H1 (cell line): ENCODE measurements around the gene NR3C2. TPM values are rescaled to one million over a fixed set of nuclear protein-coding genes. Genes with fewer than 3 reads are reported as not detected.

Source experiments
- CTCF ChIA-PET: fragments of 300-600 bp; sonication (Branson Sonifier 250); formaldehyde crosslinking; loops from one replicate; lab custom pipeline; 2021; ENCODE audit not compliant: partially characterized antibody; lab: Charles Lee
- POLR2A ChIA-PET: fragments of 300-600 bp; sonication (Branson Sonifier 250); formaldehyde crosslinking; loops from one replicate; lab custom pipeline; 2021; ENCODE audit warnings: inconsistent platforms; ENCODE audit not compliant: partially characterized antibody; lab: Charles Lee
- DNase-seq, 2 experiments: peaks; one replicate each; pipeline versions ENCODE4 v3.0.0 to v3.0.0-alpha.2; 2010 to 2022; ENCODE audit warnings: low spot score in 2 of 2, low read depth in 1 of 2, mixed read lengths in 1 of 2
- FAIRE-seq: peaks from 2 replicates; lab custom pipeline; 2011; peaks lifted over from hg19 to GRCh38; lab: Jason Lieb, UNC
- H2AFZ ChIP-seq: 2 replicates; pipeline ENCODE4 v1.8.1; 2012; ENCODE audit warnings: low read length, inconsistent platforms
- H2AK5ac ChIP-seq: 2 replicates; pipeline ENCODE4 v1.6.1; 2013; ENCODE audit warnings: low read depth, low read length
- H2BK120ac ChIP-seq: replicated peaks from 2 replicates; pipeline ENCODE3; 2013; ENCODE audit warnings: low read depth, low read length, inconsistent platforms
- H2BK12ac ChIP-seq: 2 replicates; pipeline ENCODE4 v1.6.1; 2013; ENCODE audit warnings: low read depth, low read length
- H2BK15ac ChIP-seq: 2 replicates; pipeline ENCODE4 v1.6.1; 2013; ENCODE audit warnings: low read length
- H2BK20ac ChIP-seq: 2 replicates; pipeline ENCODE4 v1.6.1; 2013; ENCODE audit warnings: low read length
- H2BK5ac ChIP-seq: 2 replicates; pipeline ENCODE4 v1.6.1; 2013; ENCODE audit warnings: low read depth, low read length
- H3K14ac ChIP-seq: 2 replicates; pipeline ENCODE4 v1.6.1; 2013; ENCODE audit warnings: inconsistent platforms; ENCODE audit not compliant: insufficient read length
- H3K18ac ChIP-seq: 2 replicates; pipeline ENCODE4 v1.6.1; 2013; ENCODE audit warnings: low read length; ENCODE audit errors: extremely low read depth
- H3K23ac ChIP-seq: 2 replicates; pipeline ENCODE4 v1.6.1; 2013; ENCODE audit warnings: inconsistent platforms; ENCODE audit not compliant: insufficient read length
- H3K23me2 ChIP-seq: 2 replicates; pipeline ENCODE4 v1.6.1; 2013; ENCODE audit warnings: low read depth, low read length
- H3K27ac ChIP-seq: 2 replicates; pipeline ENCODE4 v1.6.1; 2011; ENCODE audit warnings: low read depth, low read length, inconsistent platforms
- H3K27me3 ChIP-seq, 4 experiments: replicated peaks in 1 of 4; 1 replicate in 1 of 4; 2 replicates in 3 of 4; pipeline versions ENCODE4 v1.6.1 to v1.8.1; 2011 to 2013; ENCODE audit warnings: low read length in 3 of 4, mild to moderate bottlenecking in 3 of 4, inconsistent platforms in 2 of 4, mixed read lengths in 2 of 4, moderate library complexity in 1 of 4; ENCODE audit not compliant: control insufficient read depth in 3 of 4, insufficient read depth in 3 of 4; ENCODE audit errors: extremely low read depth in 1 of 4
- H3K36me3 ChIP-seq, 4 experiments: 2 replicates each; pipeline versions ENCODE4 v1.6.1 to v1.8.1; 2011 to 2013; ENCODE audit warnings: mild to moderate bottlenecking in 4 of 4, low read length in 3 of 4, moderate library complexity in 2 of 4, control low read depth in 1 of 4, inconsistent platforms in 1 of 4; ENCODE audit not compliant: insufficient read depth in 4 of 4, control insufficient read depth in 2 of 4
- H3K4ac ChIP-seq: replicated peaks from 2 replicates; pipeline ENCODE3; 2013; ENCODE audit warnings: low read length, low read depth, mixed read lengths, inconsistent platforms; ENCODE audit not compliant: insufficient read length
- H3K4me1 ChIP-seq, 4 experiments: replicated peaks in 1 of 4; 1 replicate in 1 of 4; 2 replicates in 3 of 4; pipeline versions ENCODE4 v1.6.1 to v1.8.1; 2011 to 2013; ENCODE audit warnings: low read length in 3 of 4, inconsistent platforms in 2 of 4, mixed read lengths in 1 of 4; ENCODE audit not compliant: insufficient read depth in 4 of 4, control insufficient read depth in 3 of 4
- H3K4me2 ChIP-seq, 2 experiments: 2 replicates each; pipeline versions ENCODE4 v1.6.1 to v1.8.1; 2011 to 2013; ENCODE audit warnings: low read depth in 2 of 2, low read length in 2 of 2, control low read depth in 1 of 2, inconsistent platforms in 1 of 2, mild to moderate bottlenecking in 1 of 2; ENCODE audit not compliant: insufficient read depth in 1 of 2
- H3K4me3 ChIP-seq, 4 experiments: fragments of 200-600, 300-600 bp in 1 of 4; sonication (generic), shearing (Covaris generic), sonication (Bioruptor Twin) in 1 of 4; 2 replicates each; pipeline versions ENCODE4 v1.5.1 to v1.8.1; 2011 to 2016; ENCODE audit warnings: low read length in 4 of 4, low read depth in 3 of 4, control low read depth in 2 of 4, inconsistent platforms in 2 of 4, mild to moderate bottlenecking in 2 of 4, mixed read lengths in 1 of 4, moderate library complexity in 1 of 4; ENCODE audit not compliant: insufficient read depth in 2 of 4; ENCODE audit errors: extremely low read depth in 1 of 4
- H3K56ac ChIP-seq: replicated peaks from 2 replicates; pipeline ENCODE3; 2013; ENCODE audit warnings: low read depth, mild to moderate bottlenecking, mixed read lengths, low read length, inconsistent platforms; ENCODE audit not compliant: insufficient read length
- H3K79me1 ChIP-seq: 2 replicates; pipeline ENCODE4 v1.6.1; 2013; ENCODE audit warnings: low read depth, low read length, control low read depth
- H3K79me2 ChIP-seq, 2 experiments: 2 replicates each; pipeline versions ENCODE4 v1.6.1 to v1.8.1; 2012 to 2013; ENCODE audit warnings: low read length in 2 of 2, mild to moderate bottlenecking in 2 of 2, inconsistent platforms in 1 of 2; ENCODE audit not compliant: insufficient read depth in 2 of 2, control insufficient read depth in 1 of 2
- H3K9ac ChIP-seq, 4 experiments: replicated peaks in 1 of 4; 1 replicate in 1 of 4; 2 replicates in 3 of 4; pipeline versions ENCODE4 v1.6.1 to v1.8.1; 2011 to 2013; ENCODE audit warnings: low read depth in 3 of 4, low read length in 3 of 4, control low read depth in 2 of 4, mild to moderate bottlenecking in 2 of 4, moderate library complexity in 2 of 4, inconsistent platforms in 1 of 4; ENCODE audit errors: extremely low read depth in 1 of 4
- H3K9me3 ChIP-seq, 2 experiments: 2 replicates each; pipeline versions ENCODE4 v1.6.1 to v1.8.1; 2012 to 2013; ENCODE audit warnings: mild to moderate bottlenecking in 2 of 2, moderate library complexity in 2 of 2, control low read depth in 1 of 2, inconsistent platforms in 1 of 2, low read depth in 1 of 2, low read length in 1 of 2, mixed read lengths in 1 of 2; ENCODE audit not compliant: insufficient read depth in 2 of 2
- H4K20me1 ChIP-seq, 2 experiments: replicated peaks in 1 of 2; 2 replicates each; pipeline versions ENCODE3 to v1.8.1; 2011 to 2013; ENCODE audit warnings: inconsistent platforms in 2 of 2, low read length in 2 of 2, mild to moderate bottlenecking in 1 of 2; ENCODE audit not compliant: insufficient read depth in 2 of 2, control insufficient read depth in 1 of 2
- H4K5ac ChIP-seq: 2 replicates; pipeline ENCODE4 v1.6.1; 2013; ENCODE audit warnings: low read length, low read depth, mixed read lengths, inconsistent platforms; ENCODE audit not compliant: insufficient read length
- H4K8ac ChIP-seq: 2 replicates; pipeline ENCODE4 v1.8.0; 2013; ENCODE audit warnings: mild to moderate bottlenecking, moderate library complexity, low read length, inconsistent platforms; ENCODE audit not compliant: insufficient read depth; ENCODE audit errors: extremely low read depth
- H4K91ac ChIP-seq: replicated peaks from 2 replicates; pipeline ENCODE3; 2013; ENCODE audit warnings: low read length, mixed read lengths, inconsistent platforms; ENCODE audit not compliant: insufficient read length
- ASH2L ChIP-seq: fragments of 200-600, 300-600 bp; sonication (generic); IDR thresholded peaks from one replicate; pipeline ENCODE4 v1.7.1; 2017; ENCODE audit warnings: low read length
- BACH1 ChIP-seq: IDR thresholded peaks from 2 replicates; pipeline ENCODE4 v1.6.1; 2012; ENCODE audit warnings: low read length, improper control_type of control experiment
- CHD2 ChIP-seq: IDR thresholded peaks from 2 replicates; pipeline ENCODE4 v1.6.1; 2012; ENCODE audit warnings: low read length, improper control_type of control experiment
- EP300 ChIP-seq, 2 experiments: IDR thresholded peaks; 1 replicate in 1 of 2; 2 replicates in 1 of 2; pipeline ENCODE4 v1.6.1; 2011 to 2012; ENCODE audit warnings: low read depth in 2 of 2, low read length in 2 of 2, mild to moderate bottlenecking in 2 of 2, borderline replicate concordance in 1 of 2, inconsistent platforms in 1 of 2, moderate library complexity in 1 of 2
- HDAC2 ChIP-seq, 2 experiments: fragments of 300-600 bp in 1 of 2; sonication (generic) in 1 of 2; IDR thresholded peaks; 2 replicates each; pipeline ENCODE4 v1.6.1; 2011 to 2012; ENCODE audit warnings: low read depth in 2 of 2, low read length in 2 of 2, mild to moderate bottlenecking in 2 of 2, moderate library complexity in 2 of 2, borderline replicate concordance in 1 of 2, inconsistent platforms in 1 of 2
- KDM1A ChIP-seq: fragments of 200-600, 300-600 bp; sonication (generic); IDR thresholded peaks from 2 replicates; pipeline ENCODE4 v1.7.1; 2016; ENCODE audit warnings: mild to moderate bottlenecking, low read length, borderline replicate concordance
- KDM5A ChIP-seq: fragments of 200-600 bp; IDR thresholded peaks from 2 replicates; pipeline ENCODE4 v1.7.1; 2012; ENCODE audit warnings: mild to moderate bottlenecking, low read length, inconsistent platforms, mixed read lengths
- MAFK ChIP-seq: IDR thresholded peaks from 2 replicates; pipeline ENCODE4 v1.6.1; 2012; ENCODE audit warnings: low read depth, mild to moderate bottlenecking, improper control_type of control experiment, low read length
- NRF1 ChIP-seq: IDR thresholded peaks from 2 replicates; pipeline ENCODE4 v1.6.1; 2011; ENCODE audit warnings: mild to moderate bottlenecking, low read depth, low read length, improper control_type of control experiment
- SP2 ChIP-seq: IDR thresholded peaks from 2 replicates; pipeline ENCODE4 v1.6.1; 2012; ENCODE audit warnings: mild to moderate bottlenecking, low read length, inconsistent platforms
- TBP ChIP-seq: IDR thresholded peaks from 2 replicates; pipeline ENCODE4 v1.6.1; 2011; ENCODE audit warnings: low read depth, low read length, improper control_type of control experiment
- whole genome bisulfite sequencing, 2 experiments: shearing (Covaris generic) in 1 of 2; methylation state at CpG; one replicate each; pipeline versions ENCODE4 v1.1.6 to v1.1.7; 2013 to 2015; ENCODE audit warnings: low lambda C conversion rate in 2 of 2, mixed read lengths in 2 of 2, inconsistent platforms in 1 of 2, low coverage in 1 of 2, missing lambda C conversion rate in 1 of 2; ENCODE audit not compliant: insufficient replicate concordance in 2 of 2, insufficient coverage in 1 of 2, insufficient read length in 1 of 2; ENCODE audit errors: extremely low coverage in 1 of 2, missing lambda C conversion rate in 1 of 2; 5-methylcytosine and 5-hydroxymethylcytosine counted together
- polyA plus RNA-seq, 7 experiments: library from polyadenylated mRNA; depleted of rRNA in 3 of 7; stranded (reverse) in 5 of 7; unstranded in 2 of 7; fragments of >200 nt in 5 of 7; fragments of 200-250 nt in 2 of 7; gene quantifications; 1 replicate in 5 of 7; 2 replicates in 1 of 7; 4 replicates in 1 of 7; pipeline versions ENCODE4 v1.2.1 to v1.2.3, GENCODE V29; 2011 to 2013; ENCODE audit warnings: missing spikeins in 2 of 7, mixed read lengths in 2 of 7
- total RNA-seq: library from RNA; stranded (reverse); fragmentation: NEBNext Ultra II Directional; extraction: Animal tissue kit (Norgen Biotek cat#: 25700); gene quantifications from 2 replicates; pipeline ENCODE4 v1.2.1, GENCODE V29; 2021
- TF ChIP-seq, protein P1 (sequence below): IDR thresholded peaks from 2 replicates; pipeline ENCODE4 v1.6.1; 2012; ENCODE audit warnings: low read length, inconsistent platforms

The NR3C2 gene
- total and polyA plus RNA-seq, 2 of the 8 experiments (the other 6 are each of a cell fraction or from before 2014, with no cell fraction given), result 0.80 to 3.9 TPM

- Histone ChIP-seq H2BK12ac (no peak overlapping the region), H2BK15ac (no peak overlapping the region), H3K4me3 (no peak overlapping the region), H3K56ac (no peak overlapping the region), H3K27ac (no peak overlapping the region), H2AK5ac (no peak overlapping the region), H3K4me2 (no peak overlapping the region), H3K4ac (no peak overlapping the region), H3K23ac (no peak overlapping the region), H3K18ac (no peak overlapping the region), H3K9ac (no peak overlapping the region), H4K8ac (no peak overlapping the region), H3K36me3 (no peaks in the 10 kb centered on the region), H4K5ac (no peak overlapping the region), H3K27me3 (no peaks in the 10 kb centered on the region), H2BK120ac (no peak overlapping the region), H2BK20ac (no peak overlapping the region), H4K91ac (no peak overlapping the region), H3K4me1 (no peaks in the 10 kb centered on the region; a peak in 1 of 7 replicates), H3K79me1 (no peaks in the 10 kb centered on the region), H3K14ac (no peak overlapping the region), H3K79me2 (no peaks in the 10 kb centered on the region), H2AFZ (no peak overlapping the region), H4K20me1 (no peaks in the 10 kb centered on the region), H3K9me3 (no peaks in the 10 kb centered on the region), H3K23me2 (no peaks in the 10 kb centered on the region; the same call in 1 of the 2 replicates), H2BK5ac (no peak overlapping the region)
- ChIA-PET CTCF (no interaction called here), POLR2A (no interaction called here)
- DNase-seq, result no peak
- no peak for FAIRE-seq
- WGBS, 2 experiments, result 97% methylated on average over 4 of the region's 4 CpGs; no CpG with 5 or more reads in 1 of the 2 experiments
- no peak for TF ChIP-seq CHD2
- no peak for TF ChIP-seq KDM5A
- TF ChIP-seq BACH1, result no peak
- no peak for TF ChIP-seq NRF1
- no peak for TF ChIP-seq KDM1A
- TF ChIP-seq TBP, result no peak
- TF ChIP-seq, protein P1, sequence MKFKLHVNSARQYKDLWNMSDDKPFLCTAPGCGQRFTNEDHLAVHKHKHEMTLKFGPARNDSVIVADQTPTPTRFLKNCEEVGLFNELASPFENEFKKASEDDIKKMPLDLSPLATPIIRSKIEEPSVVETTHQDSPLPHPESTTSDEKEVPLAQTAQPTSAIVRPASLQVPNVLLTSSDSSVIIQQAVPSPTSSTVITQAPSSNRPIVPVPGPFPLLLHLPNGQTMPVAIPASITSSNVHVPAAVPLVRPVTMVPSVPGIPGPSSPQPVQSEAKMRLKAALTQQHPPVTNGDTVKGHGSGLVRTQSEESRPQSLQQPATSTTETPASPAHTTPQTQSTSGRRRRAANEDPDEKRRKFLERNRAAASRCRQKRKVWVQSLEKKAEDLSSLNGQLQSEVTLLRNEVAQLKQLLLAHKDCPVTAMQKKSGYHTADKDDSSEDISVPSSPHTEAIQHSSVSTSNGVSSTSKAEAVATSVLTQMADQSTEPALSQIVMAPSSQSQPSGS, result no peak
- no peak for TF ChIP-seq HDAC2 (IDR thresholded peaks at IDR 0.05; ENCODE audit: borderline replicate concordance in 1 of 2, low read depth in 2 of 2, low read length in 2 of 2)
- no peak for TF ChIP-seq EP300 (IDR thresholded peaks at IDR 0.05; ENCODE audit: borderline replicate concordance in 1 of 2, low read depth in 2 of 2, low read length in 2 of 2)
- TF ChIP-seq MAFK, result no peak
- no peak for TF ChIP-seq SP2
- TF ChIP-seq ASH2L, result no peak
Measured at GRCh38 chr4:148355442-148356123, 86.6 kb downstream of the NR3C2 start.
